NK-92 treated with Interleukin-12 subunit alpha and Interleukin-12 subunit beta, amount 100 ng/mL, for 24 hours (cell line): ENCODE measurements around the gene B3GALNT2.
A peak's percentile ranks its signal among the peaks of the same experiment; 100 is the strongest.
"Not testable (repeated sequence)": the region's sequence is repeated elsewhere in the genome, so short reads cannot be mapped to it uniquely, and the experiment has no call there.

Experiments
- DNase-seq: peaks from one replicate; lab custom pipeline; 2025; lab: John Stamatoyannopoulos, UW

B3GALNT2 gene

GRCh38 chr1:235504122-235504493 is at the start of gene B3GALNT2:
Gene B3GALNT2, minus strand, starts transcription at chr1:235504452. Its CDS starts 200 bp downstream, at chr1:235504252.
- DNase-seq, result no peak

- no peak for DNase-seq
These were observed 48.9 kb upstream of the B3GALNT2 start for GRCh38 chr1:235553112-235553551.

- no peak for DNase-seq
These were observed 48.0 kb upstream of the B3GALNT2 start for GRCh38 chr1:235552146-235552716.

GRCh38 chr1:235549351-235550139 is 45.3 kb upstream of the B3GALNT2 start:
- no peak for DNase-seq

GRCh38 chr1:235546369-235547155 is 42.3 kb upstream of the B3GALNT2 start:
- DNase-seq, result not testable (repeated sequence)

GRCh38 chr1:235545292-235545930 is 41.2 kb upstream of the B3GALNT2 start:
- DNase-seq, result no peak

GRCh38 chr1:235542845-235543244 is 38.6 kb upstream of the B3GALNT2 start:
- DNase-seq, result not testable (repeated sequence)

- no peak for DNase-seq
These were observed 29.4 kb upstream of the B3GALNT2 start for GRCh38 chr1:235533476-235534168.

GRCh38 chr1:235532360-235532759 is 28.1 kb upstream of the B3GALNT2 start:
- no peak for DNase-seq

GRCh38 chr1:235527196-235527814 is 23.1 kb upstream of the B3GALNT2 start:
- DNase-seq, result no peak

GRCh38 chr1:235525314-235525713 is 21.1 kb upstream of the B3GALNT2 start:
- DNase-seq, result no peak

- DNase-seq, result no peak
These were observed 12.7 kb upstream of the B3GALNT2 start for GRCh38 chr1:235516862-235517446.

GRCh38 chr1:235515844-235516512 is 11.7 kb upstream of the B3GALNT2 start:
- no peak for DNase-seq

- no peak for DNase-seq
These were observed 9.5 kb upstream of the B3GALNT2 start for GRCh38 chr1:235513495-235514366.

GRCh38 chr1:235511470-235512240 is 7.4 kb upstream of the B3GALNT2 start:
- no peak for DNase-seq

GRCh38 chr1:235510823-235511222 is 6.6 kb upstream of the B3GALNT2 start:
- no peak for DNase-seq

GRCh38 chr1:235507623-235508022 is 3.4 kb upstream of the B3GALNT2 start:
- DNase-seq, result no peak

GRCh38 chr1:235504494-235505222 is 406 bp upstream of the B3GALNT2 start:
- peak; percentile 98 for DNase-seq
